PC-9 (cell line): ENCODE measurements around the gene NAP1L4. TPM values are rescaled to one million over a fixed set of nuclear protein-coding genes. Genes with fewer than 3 reads are reported as not detected.

ENCODE experiments used
- BruUV-seq: library from RNA; stranded (reverse); fragments of 400-500 nt; replicated peaks from 2 replicates; lab custom pipeline; 2021; lab: Mats Ljungman, UMichigan
- CTCF ChIA-PET: fragments of 300-600 bp; sonication (Branson Sonifier 250); formaldehyde crosslinking; loops from one replicate; lab custom pipeline; 2022; ENCODE audit warnings: antibody characterized with exemption; lab: Charles Lee
- POLR2A ChIA-PET: fragments of 300-600 bp; sonication (Branson Sonifier 250); formaldehyde crosslinking; loops from one replicate; lab custom pipeline; 2022; ENCODE audit warnings: antibody characterized with exemption; ENCODE audit not compliant: unreplicated experiment; lab: Charles Lee
- DNase-seq, 2 experiments: peaks; one replicate each; pipeline versions ENCODE4 v3.0.0 to v3.0.0-alpha.2; 2015 to 2022; ENCODE audit warnings: mixed read lengths in 1 of 2
- H2AFZ ChIP-seq: fragments of 200-600 bp; sonication (generic); 2 replicates; pipeline ENCODE4 v1.8.1; 2017; ENCODE audit warnings: antibody characterized with exemption
- H3F3A ChIP-seq: fragments of 200-600 bp; sonication (generic); 2 replicates; pipeline ENCODE4 v1.8.1; 2017; ENCODE audit warnings: antibody characterized with exemption, mild to moderate bottlenecking, low read depth; ENCODE audit not compliant: insufficient read depth
- H3K27ac ChIP-seq: fragments of 200-600 bp; sonication (generic); 2 replicates; pipeline ENCODE4 v1.6.1; 2016; ENCODE audit warnings: mixed run types
- H3K27me3 ChIP-seq: fragments of 200-600 bp; sonication (generic); 2 replicates; pipeline ENCODE4 v1.6.1; 2016; ENCODE audit warnings: low read depth, mixed run types; ENCODE audit not compliant: insufficient read depth
- H3K36me3 ChIP-seq: fragments of 200-600 bp; sonication (generic); 2 replicates; pipeline ENCODE4 v1.6.1; 2016; ENCODE audit warnings: low read depth, mixed run types
- H3K4me1 ChIP-seq: fragments of 200-600 bp; sonication (generic); replicated peaks from 2 replicates; pipeline ENCODE4 v1.6.1; 2016; ENCODE audit warnings: mixed run types; ENCODE audit not compliant: insufficient read depth
- H3K4me2 ChIP-seq: fragments of 200-600 bp; sonication (generic); 2 replicates; pipeline ENCODE4 v1.6.1; 2017; ENCODE audit warnings: mixed run types
- H3K4me3 ChIP-seq: fragments of 200-600 bp; sonication (generic); 2 replicates; pipeline ENCODE4 v1.6.1; 2016; ENCODE audit warnings: mixed run types
- H3K79me2 ChIP-seq: fragments of 200-600 bp; sonication (generic); 2 replicates; pipeline ENCODE4 v1.6.1; 2017; ENCODE audit warnings: low read depth, mixed run types
- H3K9me2 ChIP-seq: fragments of 200-600 bp; sonication (generic); 2 replicates; pipeline ENCODE4 v1.8.1; 2017; ENCODE audit warnings: mild to moderate bottlenecking; ENCODE audit not compliant: insufficient read depth
- H3K9me3 ChIP-seq: fragments of 200-600 bp; sonication (generic); 2 replicates; pipeline ENCODE4 v1.8.1; 2016; ENCODE audit warnings: low read depth; ENCODE audit not compliant: insufficient read depth
- H4K20me1 ChIP-seq: fragments of 200-600 bp; sonication (generic); 2 replicates; pipeline ENCODE4 v1.8.1; 2017; ENCODE audit not compliant: insufficient read depth
- CTCF ChIP-seq: fragments of 200-600 bp; sonication (generic); conservative IDR thresholded peaks from 2 replicates; pipeline ENCODE4 v1.6.1; 2017; ENCODE audit warnings: mixed run types, antibody characterized with exemption, mild to moderate bottlenecking, moderate library complexity
- EZH2 ChIP-seq: fragments of 200-600 bp; sonication (generic); IDR thresholded peaks from 2 replicates; pipeline ENCODE4 v1.8.0; 2017; ENCODE audit warnings: antibody characterized with exemption, low read depth
- intact Hi-C: fragments of 100-400 bp; cut with micrococcal nuclease; formaldehyde crosslinking; loops from one replicate; pipeline ENCODE4 v1.10.0; 2022; ENCODE audit not compliant: unreplicated experiment
- total RNA-seq: library from RNA; stranded (reverse); gene quantifications from 2 replicates; pipeline ENCODE4 v1.2.3, GENCODE V29; 2021

The NAP1L4 gene
- total RNA-seq, 1 experiment from 2014 or later: 86.7 TPM

DNA sequence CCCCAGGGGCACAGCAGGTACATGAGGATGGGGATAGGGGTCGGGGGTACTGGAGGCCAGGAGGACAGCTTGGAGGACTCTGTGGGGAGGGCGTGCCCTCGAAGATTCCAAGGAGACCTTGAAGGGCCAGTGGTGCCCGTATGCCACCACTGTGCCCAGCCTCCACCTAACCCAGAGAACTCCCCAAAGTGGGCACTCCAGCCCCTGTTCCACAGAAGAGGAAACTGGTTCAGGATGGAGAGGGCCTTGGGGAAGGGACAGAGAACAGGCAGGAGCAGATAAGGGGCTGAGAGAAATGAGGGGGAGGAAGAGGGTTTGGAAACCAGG lies 60.7 kb downstream of the NAP1L4 start:
- POLR2A ChIA-PET: no interaction called here
- H3K4me3 ChIP-seq: no peak overlapping the region
- intact Hi-C loops: loop anchor here (5.0 kb wide), 3 partner anchors 91 to 486 kb away; partner anchors contain the start of gene MRGPRG
- peaks cover 26% of the 10 kb centered on the region for H3K79me2 ChIP-seq
- BruUV-seq: no TSS peak
- no peak overlapping the region for H3K27ac ChIP-seq
- H3K9me3 ChIP-seq: no peaks in the 10 kb centered on the region
- CTCF ChIA-PET: interaction anchor here (0.6 to 1.1 kb wide), 2 partner anchors 31 to 398 kb away, joined by 3 read pairs; no protein-coding TSS in a partner anchor
- no peaks in the 10 kb centered on the region for H3K27me3 ChIP-seq
- H3K9me2 ChIP-seq: no peaks in the 10 kb centered on the region
- no peak for DNase-seq
- no peaks in the 10 kb centered on the region for H3K36me3 ChIP-seq
- peaks cover 5% of the 10 kb centered on the region; the same call in 1 of the 2 replicates for H4K20me1 ChIP-seq
- H2AFZ ChIP-seq: no peak overlapping the region
- H3F3A ChIP-seq: peaks cover 19% of the 10 kb centered on the region
- TF ChIP-seq CTCF (no peak), EZH2 (no peak)
- H3K4me1 ChIP-seq: peaks cover 40% of the 10 kb centered on the region
- no peak overlapping the region for H3K4me2 ChIP-seq

DNA sequence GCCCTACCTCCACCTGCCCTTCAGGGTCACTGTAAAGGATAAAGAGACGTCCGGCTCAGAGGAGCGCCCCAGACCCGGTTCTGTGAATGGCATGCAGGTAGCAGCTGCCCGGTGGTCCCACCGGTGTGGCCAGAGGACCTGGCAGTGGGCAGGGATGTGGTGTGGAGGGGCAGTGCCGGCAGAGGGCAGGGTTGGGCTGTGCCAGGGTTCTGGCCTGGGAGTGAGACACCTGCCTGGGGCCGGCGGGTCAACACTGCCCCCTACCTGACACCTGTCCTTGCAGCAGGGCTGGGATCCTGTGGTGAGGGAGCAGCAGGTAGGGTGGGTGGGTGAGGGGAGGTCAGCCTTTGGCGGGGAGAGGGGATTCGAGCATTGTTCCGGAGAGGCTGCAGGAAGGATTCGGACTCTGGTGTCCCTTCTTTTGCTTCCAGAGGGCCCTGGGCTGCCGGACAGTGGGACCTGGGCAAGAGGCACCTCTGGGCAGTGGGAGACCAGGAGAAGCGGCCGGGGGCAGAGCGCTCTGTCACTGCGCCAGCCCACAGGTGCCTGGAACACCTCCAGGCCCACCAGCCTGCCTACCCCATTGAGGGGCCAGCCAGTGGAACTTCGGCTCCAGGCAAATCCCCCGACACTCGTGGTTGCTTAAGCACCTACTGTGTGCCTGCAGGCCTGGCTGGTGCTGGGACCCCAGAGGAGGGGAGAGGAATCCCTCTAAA lies 61.3 kb downstream of the NAP1L4 start:
- no peaks in the 10 kb centered on the region for H3K27me3 ChIP-seq
- no peak overlapping the region; the same call in 1 of the 2 replicates for H2AFZ ChIP-seq
- peak; percentile 72 to 87 for DNase-seq
- peaks cover 5% of the 10 kb centered on the region; the same call in 1 of the 2 replicates for H4K20me1 ChIP-seq
- intact Hi-C loops: loop anchor here (1.0 to 5.0 kb wide), 4 partner anchors 39 to 486 kb away; partner anchors contain the start of gene MRGPRG
- no peaks in the 10 kb centered on the region for H3K9me3 ChIP-seq
- peaks cover 40% of the 10 kb centered on the region for H3K4me1 ChIP-seq
- peak overlapping the region; percentile 57 for H3K4me3 ChIP-seq
- ChIA-PET CTCF (interaction anchor here (0.6 to 1.2 kb wide), 4 partner anchors 31 to 398 kb away, joined by 3 read pairs; no protein-coding TSS in a partner anchor), POLR2A (no interaction called here)
- peak overlapping the region; percentile 99 for H3K27ac ChIP-seq
- H3F3A ChIP-seq: peaks cover 19% of the 10 kb centered on the region
- peak overlapping the region; percentile 84 for H3K4me2 ChIP-seq
- H3K9me2 ChIP-seq: no peaks in the 10 kb centered on the region
- TF ChIP-seq EZH2: no peak
- peak; percentile 83 for TF ChIP-seq CTCF
- no peaks in the 10 kb centered on the region for H3K36me3 ChIP-seq
- BruUV-seq: no TSS peak
- H3K79me2 ChIP-seq: peaks cover 28% of the 10 kb centered on the region

GRCh38 chr11:2929950-2930703 lies 62.0 kb downstream of the NAP1L4 start:
- Histone ChIP-seq H4K20me1 (peaks cover 5% of the 10 kb centered on the region; the same call in 1 of the 2 replicates), H3K4me1 (peaks cover 41% of the 10 kb centered on the region), H3K36me3 (no peaks in the 10 kb centered on the region), H2AFZ (no peak overlapping the region; the same call in 1 of the 2 replicates), H3K9me2 (no peaks in the 10 kb centered on the region), H3K4me3 (peak overlapping the region; percentile 57), H3K9me3 (no peaks in the 10 kb centered on the region), H3K79me2 (peaks cover 28% of the 10 kb centered on the region), H3K27ac (peak overlapping the region; percentile 99), H3K4me2 (peak overlapping the region; percentile 84), H3K27me3 (no peaks in the 10 kb centered on the region), H3F3A (peaks cover 19% of the 10 kb centered on the region)
- TF ChIP-seq CTCF: no peak
- no peak for TF ChIP-seq EZH2
- CTCF ChIA-PET: interaction anchor here (0.6 to 1.2 kb wide), 7 partner anchors 27 to 397 kb away, joined by 3 to 11 read pairs (median 3); a partner anchor contains a TSS
- intact Hi-C loops: loop anchor here (1.0 to 5.0 kb wide), 5 partner anchors 17 to 487 kb away; partner anchors contain the start of gene MRGPRG
- TSS peak; percentile 92 for BruUV-seq
- peak in 1 of 2 experiments; percentile 60 for DNase-seq
- POLR2A ChIA-PET: interaction anchor here (0.6 kb wide), 5 partner anchors 11 to 680 kb away, joined by 3 to 6 read pairs (median 3); no protein-coding TSS in a partner anchor
